GM12872 (cell line): ENCODE measurements around the gene PMFBP1.

Source experiments
- CTCF ChIP-seq: IDR thresholded peaks from 3 replicates; pipeline ENCODE4 v1.5.1; 2011; ENCODE audit warnings: low read depth, mild to moderate bottlenecking, low read length, moderate library complexity; ENCODE audit not compliant: insufficient read depth

PMFBP1 gene

GRCh38 chr16:72172105-72173034 lies at the start of gene PMFBP1:
Gene PMFBP1 (minus strand): TSS chr16:72172155. CDS start chr16:72171208, 947 bp downstream.
- no peak for TF ChIP-seq CTCF

GRCh38 chr16:72221630-72222024 lies 49.7 kb upstream of the PMFBP1 start:
- no peak for TF ChIP-seq CTCF

GRCh38 chr16:72220875-72221629 lies 49.1 kb upstream of the PMFBP1 start:
- no peak for TF ChIP-seq CTCF

GRCh38 chr16:72219282-72219681 lies 47.3 kb upstream of the PMFBP1 start:
- no peak for TF ChIP-seq CTCF

GRCh38 chr16:72216767-72217166 lies 44.8 kb upstream of the PMFBP1 start:
- no peak for TF ChIP-seq CTCF

GRCh38 chr16:72214821-72215220 lies 42.9 kb upstream of the PMFBP1 start:
- no peak for TF ChIP-seq CTCF

- no peak for TF ChIP-seq CTCF
Observed at GRCh38 chr16:72211110-72211509, 39.2 kb upstream of the PMFBP1 start.
